HG03432 (cell line): ENCODE results near the gene PXK.

ENCODE experiments used
- ATAC-seq: cut with Tn5 transposase; IDR thresholded peaks from one replicate; pipeline ENCODE4 v1.9.1; 2021; ENCODE audit warnings: mild to moderate bottlenecking, moderate library complexity; ENCODE audit not compliant: unreplicated experiment

The PXK gene

GRCh38 chr3:58346368-58346767 lies 13.7 kb downstream of the PXK start:
- no peak for ATAC-seq

GRCh38 chr3:58347984-58348383 lies 15.3 kb downstream of the PXK start:
- ATAC-seq: no peak

- ATAC-seq: peak; percentile 84
Measured at GRCh38 chr3:58349792-58350626, 17.3 kb downstream of the PXK start.

GRCh38 chr3:58350627-58351013 lies 17.9 kb downstream of the PXK start:
- ATAC-seq: no peak

- ATAC-seq: no peak
Measured at GRCh38 chr3:58351920-58352319, 19.2 kb downstream of the PXK start.

GRCh38 chr3:58352626-58353025 lies 19.9 kb downstream of the PXK start:
- no peak for ATAC-seq

- peak; percentile 18 for ATAC-seq
Measured at GRCh38 chr3:58353722-58354553, 21.2 kb downstream of the PXK start.

GRCh38 chr3:58355179-58355578 lies 22.5 kb downstream of the PXK start:
- peak; percentile 60 for ATAC-seq

- no peak for ATAC-seq
Measured at GRCh38 chr3:58356054-58356453, 23.4 kb downstream of the PXK start.

GRCh38 chr3:58357402-58357801 lies 24.7 kb downstream of the PXK start:
- ATAC-seq: no peak

- ATAC-seq: no peak
Measured at GRCh38 chr3:58358092-58358491, 25.4 kb downstream of the PXK start.

GRCh38 chr3:58358808-58359207 lies 26.1 kb downstream of the PXK start:
- no peak for ATAC-seq

- no peak for ATAC-seq
Measured at GRCh38 chr3:58359621-58360020, 26.9 kb downstream of the PXK start.

- no peak for ATAC-seq
Measured at GRCh38 chr3:58361866-58362265, 29.2 kb downstream of the PXK start.

GRCh38 chr3:58366699-58367098 lies 34.0 kb downstream of the PXK start:
- no peak for ATAC-seq

GRCh38 chr3:58369038-58369437 lies 36.3 kb downstream of the PXK start:
- no peak for ATAC-seq

GRCh38 chr3:58369876-58370275 lies 37.2 kb downstream of the PXK start:
- ATAC-seq: no peak

- no peak for ATAC-seq
Measured at GRCh38 chr3:58370407-58370806, 37.7 kb downstream of the PXK start.

GRCh38 chr3:58371754-58372153 lies 39.1 kb downstream of the PXK start:
- ATAC-seq: no peak

- no peak for ATAC-seq
Measured at GRCh38 chr3:58375254-58375653, 42.6 kb downstream of the PXK start.

- ATAC-seq: no peak
Measured at GRCh38 chr3:58377168-58377567, 44.5 kb downstream of the PXK start.

- ATAC-seq: no peak
Measured at GRCh38 chr3:58377750-58378149, 45.1 kb downstream of the PXK start.
